Fibroblast of skin of left biceps (primary cell): ENCODE data around the gene PAK3.

ENCODE experiments used
- DNase-seq, 2 experiments: peaks; one replicate each; pipeline ENCODE4 v3.0.0-alpha.2; 2013; ENCODE audit warnings: low read depth in 2 of 2

The PAK3 gene

DNA sequence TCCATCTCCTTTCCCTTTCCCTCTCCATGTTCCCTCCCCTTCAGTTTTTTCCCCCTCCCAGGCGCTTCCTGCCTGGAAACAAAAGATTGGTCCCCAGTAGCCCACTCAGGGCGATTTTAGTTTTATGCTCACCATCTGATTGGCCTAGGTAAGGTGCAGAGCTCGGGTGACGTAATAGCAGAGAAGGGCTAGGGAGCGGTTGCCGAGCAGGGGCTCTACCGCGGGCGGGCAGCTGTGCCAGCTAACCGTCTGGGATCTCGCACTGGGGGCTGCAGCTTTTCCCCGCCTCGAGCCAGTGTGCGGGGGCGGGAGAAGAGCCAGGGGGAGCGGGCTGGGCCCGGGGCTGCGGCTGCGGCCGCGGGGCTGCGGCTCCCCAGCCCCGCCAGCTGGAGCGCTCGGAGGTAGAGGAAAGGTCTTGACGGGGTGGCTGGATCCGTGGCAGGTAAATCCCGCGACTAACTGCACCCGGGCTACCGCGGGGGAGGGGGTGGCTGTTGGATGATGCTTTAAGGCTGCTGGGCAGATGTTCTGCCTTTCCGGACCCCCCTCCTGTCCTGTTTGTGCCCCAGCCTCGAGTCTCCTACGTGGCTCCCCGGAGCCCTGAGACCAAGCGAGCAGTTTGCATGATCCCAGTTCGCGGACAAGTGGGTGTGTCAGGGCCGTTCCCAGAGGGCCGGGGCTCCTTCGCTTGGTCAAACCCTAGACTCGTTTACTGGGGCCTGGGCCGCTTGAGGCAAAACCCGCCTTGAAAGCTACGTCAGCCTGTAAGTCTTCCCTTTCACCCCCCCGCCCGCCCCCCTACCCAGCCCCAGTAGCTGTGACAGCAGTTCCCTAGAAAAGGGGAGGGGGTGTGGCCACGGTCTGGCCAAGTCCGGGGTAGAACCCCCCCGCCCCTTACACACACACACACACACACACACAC is at the start of gene PAK3:
PAK3 (plus strand) TSS at position 218 of the 922 bp plus-strand sequence. CDS start 26,913 bp downstream, outside the sequence.
- DNase-seq = peak; percentile 37 to 47

- DNase-seq = no peak
Measured at GRCh38 chrX:111047575-111047974, 48.4 kb upstream of the PAK3 start.

DNA sequence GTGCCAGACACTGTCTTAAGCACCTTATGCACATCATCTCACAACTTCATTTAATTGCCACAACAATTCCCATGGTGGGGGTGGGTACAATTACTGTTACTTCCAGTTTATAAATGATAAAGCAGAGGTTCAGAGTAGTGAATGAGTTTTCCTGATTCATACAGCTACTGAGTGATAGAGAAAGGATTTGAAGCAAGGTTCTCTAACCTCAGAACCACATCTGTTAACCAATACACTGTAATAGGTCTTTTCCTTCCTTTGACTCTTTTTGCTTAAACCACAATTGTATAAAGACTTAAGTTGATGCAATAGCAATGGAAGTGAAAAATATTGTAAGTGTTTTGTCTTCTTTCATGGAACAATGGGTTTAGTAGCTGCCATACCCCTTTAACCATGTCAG is 43.5 kb upstream of the PAK3 start:
- no peak for DNase-seq

DNA sequence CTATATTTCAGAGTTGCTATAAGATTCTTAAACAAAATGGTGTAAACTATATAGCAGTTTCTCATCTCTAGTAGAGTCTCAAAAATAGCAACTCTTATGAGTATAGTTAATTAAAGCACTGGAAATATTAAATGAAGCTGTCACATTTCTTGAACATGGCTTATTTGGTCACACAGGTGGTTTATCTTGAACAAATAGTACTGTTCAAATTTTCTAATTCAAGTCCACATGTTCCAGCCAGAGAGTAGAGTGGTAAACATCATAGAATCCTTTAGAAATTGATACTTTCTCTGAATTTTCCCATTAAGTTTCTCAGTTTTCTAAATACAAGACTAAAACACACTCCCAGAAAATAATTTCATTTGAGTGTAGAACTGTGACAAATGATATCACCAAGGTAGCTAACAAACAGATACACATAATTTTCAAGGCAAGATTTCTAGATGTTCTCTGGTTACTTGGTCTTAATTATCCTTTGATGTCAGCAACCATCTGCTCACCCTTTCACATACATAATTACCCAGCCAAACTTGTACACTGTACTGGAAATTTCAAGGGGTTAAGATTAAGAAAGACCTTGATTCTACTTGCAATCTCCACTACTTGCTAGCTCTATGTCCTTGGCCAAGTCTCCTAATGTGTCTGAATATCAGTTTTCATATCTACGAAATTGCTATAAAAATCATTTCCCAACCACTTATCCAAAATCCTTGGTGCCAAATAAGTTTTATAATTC is 24.3 kb upstream of the PAK3 start:
- no peak for DNase-seq

DNA sequence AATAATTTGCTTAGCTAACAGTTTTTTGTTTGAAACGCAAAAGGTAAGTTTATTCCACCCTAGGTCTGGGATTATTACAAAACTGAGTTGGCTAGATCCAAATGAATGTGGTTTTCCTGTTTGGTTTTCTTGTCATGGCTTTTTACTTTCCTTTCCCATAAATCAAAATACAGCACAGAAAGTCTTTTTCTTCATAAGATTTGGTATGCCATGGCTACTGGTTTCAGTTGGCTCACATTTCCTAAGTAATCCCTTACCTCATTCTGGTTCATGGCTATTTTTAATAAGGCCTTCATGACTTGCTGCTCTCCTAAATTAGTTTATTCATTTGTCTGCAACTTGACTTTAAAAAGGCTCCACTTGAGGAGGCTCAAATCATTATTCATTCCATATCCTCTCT is 12.9 kb upstream of the PAK3 start:
- DNase-seq = no peak

GRCh38 chrX:111086591-111087006 is 9.4 kb upstream of the PAK3 start:
- DNase-seq = no peak

- no peak for DNase-seq
Measured at GRCh38 chrX:111088628-111089027, 7.4 kb upstream of the PAK3 start.

DNA sequence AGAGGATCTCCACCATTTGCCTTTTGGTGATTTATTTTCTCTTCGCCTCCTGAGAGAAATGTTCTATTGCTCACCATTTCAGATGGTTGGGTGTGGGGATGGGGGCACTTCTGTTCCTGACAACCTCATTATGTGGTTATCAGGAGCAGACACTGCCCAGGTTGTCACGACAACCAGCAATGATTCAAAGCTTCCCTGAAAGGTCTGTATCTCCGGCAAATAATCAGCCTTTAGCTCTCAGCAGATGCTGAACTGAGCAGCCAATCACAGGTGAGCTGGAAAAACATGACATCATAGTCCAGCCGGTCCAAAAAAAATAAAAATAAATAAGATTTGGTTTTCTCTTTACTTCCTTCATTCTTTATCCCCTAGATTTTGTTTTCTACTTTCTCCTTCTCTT is 5.5 kb upstream of the PAK3 start:
- DNase-seq = no peak

DNA sequence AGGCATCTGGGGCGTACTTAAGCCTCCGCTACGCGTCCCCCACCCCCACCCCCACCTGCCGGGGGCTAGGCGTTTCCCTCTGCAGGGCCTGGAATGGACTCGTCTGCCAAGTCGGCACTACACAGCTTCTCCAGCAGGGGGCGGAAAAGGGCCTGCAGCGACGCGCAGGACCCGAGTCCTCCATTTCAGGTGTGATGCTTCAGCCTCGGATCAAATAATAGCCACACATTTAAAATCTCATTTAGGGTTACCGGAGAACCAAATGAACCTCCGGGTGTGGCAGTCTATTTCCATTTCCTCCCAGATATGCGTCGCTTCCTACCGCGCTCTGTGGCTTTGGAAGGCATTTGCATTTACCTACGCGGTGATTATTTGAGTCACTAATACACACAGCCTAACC is 2.9 kb downstream of the PAK3 start:
- DNase-seq = no peak

DNA sequence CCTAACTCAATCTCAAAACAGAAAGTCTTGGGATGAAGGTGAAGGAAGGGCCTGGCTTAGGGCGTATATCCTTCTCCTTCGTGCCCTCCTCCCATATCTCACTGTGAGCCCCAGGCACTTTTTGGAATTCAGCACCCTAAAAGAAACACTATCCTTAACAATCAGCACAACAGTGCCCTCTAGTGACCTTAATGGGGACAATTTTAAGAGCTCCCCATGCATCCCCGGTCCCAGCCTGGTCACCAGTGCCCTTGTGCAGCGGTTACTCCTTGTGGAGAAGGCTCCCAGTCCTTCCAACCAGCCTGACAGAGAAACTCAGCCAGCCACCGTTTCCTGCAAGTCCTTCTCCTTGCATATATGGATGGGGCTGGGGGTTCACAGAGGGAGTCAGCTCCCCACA is 4.2 kb downstream of the PAK3 start:
- DNase-seq = peak in 1 of 2 experiments; percentile 6

DNA sequence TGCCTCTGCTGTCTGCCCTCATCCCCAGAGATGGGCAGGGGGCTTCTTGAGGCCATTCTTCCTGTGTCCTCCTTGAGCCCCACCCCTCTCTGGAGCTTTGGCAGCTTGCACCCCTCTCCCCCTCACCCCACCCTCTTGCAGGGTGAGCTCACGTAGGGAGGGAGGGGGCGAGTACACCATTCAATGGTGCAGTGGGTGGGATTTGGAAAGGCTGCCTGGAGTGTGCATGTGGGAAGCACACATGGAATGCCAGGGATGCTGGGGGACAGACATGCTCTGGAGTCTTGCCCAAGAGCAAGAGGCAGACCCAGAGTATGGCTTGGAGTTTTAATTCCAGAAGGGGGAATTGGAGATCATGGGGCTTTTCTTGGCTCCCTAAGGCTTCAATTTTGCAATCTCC is 5.6 kb downstream of the PAK3 start:
- no peak for DNase-seq

DNA sequence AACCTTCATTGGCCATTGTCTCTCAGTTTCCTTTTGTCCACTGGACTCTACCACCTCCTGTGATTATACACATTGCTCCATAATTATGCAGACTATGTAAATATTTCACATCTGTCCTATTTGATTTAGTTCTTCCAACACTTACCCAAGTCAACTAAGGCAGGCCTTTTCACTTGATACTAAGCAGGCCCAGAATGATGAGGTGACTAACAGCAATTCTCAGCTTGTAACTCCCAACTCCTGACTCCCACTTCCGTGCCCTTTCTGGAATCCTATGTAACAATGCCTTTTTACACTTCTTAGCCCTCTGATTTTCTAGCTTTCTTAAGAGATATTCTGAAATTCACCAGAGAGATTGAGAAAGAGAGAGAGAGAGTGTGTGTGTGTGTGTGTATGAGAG is 6.6 kb downstream of the PAK3 start:
- no peak for DNase-seq

GRCh38 chrX:111103246-111103645 is 7.3 kb downstream of the PAK3 start:
- DNase-seq = no peak

GRCh38 chrX:111110098-111110775 is 14.2 kb downstream of the PAK3 start:
- no peak for DNase-seq

- DNase-seq = no peak
Measured at GRCh38 chrX:111114806-111115205, 18.8 kb downstream of the PAK3 start.

DNA sequence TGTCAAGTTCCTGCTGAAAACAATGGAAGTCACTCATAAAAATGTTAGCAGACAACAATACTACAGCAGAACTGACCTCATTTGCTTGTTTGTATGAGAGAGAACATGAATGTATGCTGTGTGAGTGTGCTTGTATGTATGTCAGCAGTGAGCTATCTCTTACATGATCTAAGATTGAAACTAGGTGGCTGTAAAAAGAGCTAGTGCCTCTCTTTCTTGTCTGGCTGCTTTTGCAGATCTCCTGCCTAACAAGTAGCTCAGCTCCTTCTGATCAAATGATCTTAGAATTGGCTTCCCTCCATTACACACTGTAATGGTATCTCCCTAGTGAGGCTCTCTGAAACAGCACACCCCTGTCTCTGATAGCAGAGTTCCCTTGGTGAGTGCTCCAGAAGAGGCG is 20.7 kb downstream of the PAK3 start:
- DNase-seq = no peak

- DNase-seq = no peak
Measured at GRCh38 chrX:111119341-111119740, 23.4 kb downstream of the PAK3 start.

GRCh38 chrX:111123125-111123524 is 27.1 kb downstream of the PAK3 start:
- DNase-seq = no peak

DNA sequence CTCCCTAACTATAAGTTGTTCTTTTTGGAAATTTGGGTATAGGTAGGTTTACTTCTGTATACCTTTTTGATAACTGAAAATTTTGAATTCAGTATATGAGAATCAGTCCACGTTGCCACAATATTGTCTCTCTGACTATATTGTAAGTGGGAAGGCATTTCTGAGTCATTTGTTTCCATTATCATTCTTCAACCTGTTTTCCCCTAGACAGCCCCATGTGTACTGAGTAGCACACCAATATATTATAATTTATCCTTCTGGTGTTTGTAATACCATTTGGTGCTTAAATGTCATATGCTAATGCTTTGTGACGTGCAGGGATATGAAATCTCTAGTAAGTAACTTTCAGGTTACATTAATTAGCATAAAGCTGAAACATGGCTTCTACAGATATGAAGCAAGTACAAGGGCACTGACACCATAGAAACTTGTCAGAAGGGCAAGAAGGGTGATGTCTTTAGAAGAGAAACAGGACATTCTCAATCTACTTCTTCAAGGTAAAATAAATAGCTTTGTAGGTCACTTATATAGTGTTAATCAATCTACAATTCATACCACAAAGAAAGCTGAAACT is 27.7 kb downstream of the PAK3 start:
- DNase-seq = no peak

DNA sequence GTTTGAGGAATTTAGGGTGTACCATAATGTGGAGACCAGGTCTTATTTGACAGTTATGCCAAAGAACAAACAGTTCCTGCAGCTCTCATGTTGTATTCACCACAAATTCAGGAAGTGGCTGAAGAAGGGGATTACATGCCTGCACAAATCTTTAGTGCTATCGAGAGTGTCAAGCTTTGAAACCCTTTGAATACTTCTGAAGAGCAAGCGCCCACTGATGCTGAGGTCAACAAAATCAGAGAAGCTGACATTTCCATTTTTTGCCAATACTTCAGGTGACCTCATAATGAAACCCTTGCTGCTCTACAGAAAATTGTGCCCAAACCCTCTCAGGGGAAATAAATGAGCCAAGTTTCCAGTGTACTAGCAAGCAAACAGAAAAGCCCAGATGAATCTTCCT is 28.4 kb downstream of the PAK3 start:
- no peak for DNase-seq

GRCh38 chrX:111127038-111127437 is 31.0 kb downstream of the PAK3 start:
- no peak for DNase-seq

GRCh38 chrX:111129921-111130320 is 33.9 kb downstream of the PAK3 start:
- DNase-seq = no peak
